Measurements from ENCODE around the gene PLAC8. TPM values are rescaled to one million over a fixed set of nuclear protein-coding genes. Genes with fewer than 3 reads are reported as not detected.
A peak's percentile ranks its signal among the peaks of the same experiment; 100 is the strongest.

PLAC8 gene
- total RNA-seq, 1 experiment from 2014 or later = 1.6 TPM

DNA sequence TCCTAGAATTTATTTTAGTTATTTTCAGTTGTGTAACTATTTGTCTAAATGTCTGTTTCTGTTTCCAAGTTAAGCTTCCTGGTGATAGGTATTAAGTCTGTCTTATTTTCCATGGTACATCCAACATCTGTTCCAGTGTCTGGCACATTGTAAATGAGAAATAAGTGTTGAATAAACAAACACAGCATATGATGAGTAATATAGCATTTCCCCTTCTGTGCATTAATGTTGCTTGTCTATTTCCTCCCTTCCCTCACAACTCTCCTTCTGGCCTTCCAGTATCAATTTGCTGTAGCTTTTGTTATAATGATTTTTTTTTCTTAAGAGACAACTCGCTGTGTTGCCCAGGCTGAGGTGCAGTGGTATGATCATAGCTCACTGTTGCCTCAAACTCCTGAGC, 43.4 kb downstream of the PLAC8 start:
- H3K4me1 ChIP-seq (ENCODE audit: insufficient read depth, low read length) = peaks cover 32% of the 10 kb centered on the region
- CTCF ChIA-PET = interaction anchor here (0.7 kb wide), 1 partner anchor 211 kb away, joined by 3 read pairs; no protein-coding TSS in a partner anchor
- H3K36me3 ChIP-seq (ENCODE audit: low read depth, low read length) = peaks cover 13% of the 10 kb centered on the region
- POLR2A ChIA-PET (ENCODE audit: unreplicated experiment) = no interaction called here
- BruUV-seq (replicated peaks) = no TSS peak
- peak; percentile 30 for DNase-seq
- no peak overlapping the region for H3K4me3 ChIP-seq (ENCODE audit: low read length)
- H3K27me3 ChIP-seq (ENCODE audit: low read length) = no peaks in the 10 kb centered on the region
- no peak overlapping the region for H3K9ac ChIP-seq (ENCODE audit: low read length)
- ATAC-seq = peak; percentile 75
- H3K79me2 ChIP-seq (ENCODE audit: low read length) = no peaks in the 10 kb centered on the region
- H3K4me2 ChIP-seq (ENCODE audit: low read length) = no peak overlapping the region
- H2AFZ ChIP-seq (ENCODE audit: low read length) = no peak overlapping the region
- no peaks in the 10 kb centered on the region for H4K20me1 ChIP-seq (ENCODE audit: low read length)
- intact Hi-C loops (cut with micrococcal nuclease) = loop anchor here (5.0 kb wide), 1 partner anchor 41 kb away; the partner anchor contains the start of gene PLAC8
- H3F3A ChIP-seq (ENCODE audit: low read length, unreplicated experiment) = no peaks in the 10 kb centered on the region
- no peak overlapping the region for H3K27ac ChIP-seq (ENCODE audit: low read length)
- no peaks in the 10 kb centered on the region for H3K9me3 ChIP-seq (ENCODE audit: low read length)
- TF ChIP-seq, protein P1, sequence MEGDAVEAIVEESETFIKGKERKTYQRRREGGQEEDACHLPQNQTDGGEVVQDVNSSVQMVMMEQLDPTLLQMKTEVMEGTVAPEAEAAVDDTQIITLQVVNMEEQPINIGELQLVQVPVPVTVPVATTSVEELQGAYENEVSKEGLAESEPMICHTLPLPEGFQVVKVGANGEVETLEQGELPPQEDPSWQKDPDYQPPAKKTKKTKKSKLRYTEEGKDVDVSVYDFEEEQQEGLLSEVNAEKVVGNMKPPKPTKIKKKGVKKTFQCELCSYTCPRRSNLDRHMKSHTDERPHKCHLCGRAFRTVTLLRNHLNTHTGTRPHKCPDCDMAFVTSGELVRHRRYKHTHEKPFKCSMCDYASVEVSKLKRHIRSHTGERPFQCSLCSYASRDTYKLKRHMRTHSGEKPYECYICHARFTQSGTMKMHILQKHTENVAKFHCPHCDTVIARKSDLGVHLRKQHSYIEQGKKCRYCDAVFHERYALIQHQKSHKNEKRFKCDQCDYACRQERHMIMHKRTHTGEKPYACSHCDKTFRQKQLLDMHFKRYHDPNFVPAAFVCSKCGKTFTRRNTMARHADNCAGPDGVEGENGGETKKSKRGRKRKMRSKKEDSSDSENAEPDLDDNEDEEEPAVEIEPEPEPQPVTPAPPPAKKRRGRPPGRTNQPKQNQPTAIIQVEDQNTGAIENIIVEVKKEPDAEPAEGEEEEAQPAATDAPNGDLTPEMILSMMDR (conservative IDR thresholded peaks at IDR 0.05; ENCODE audit: low read depth, low read length) = no peak
- TF ChIP-seq EZH2 (IDR thresholded peaks at IDR 0.05; ENCODE audit: low read length, unreplicated experiment) (no peak), EZH2phosphoT487 (IDR thresholded peaks at IDR 0.05; ENCODE audit: borderline replicate concordance, low read length) (no peak)
- H3K9me2 ChIP-seq (replicated peaks; ENCODE audit: low read length) = no peaks in the 10 kb centered on the region

DNA sequence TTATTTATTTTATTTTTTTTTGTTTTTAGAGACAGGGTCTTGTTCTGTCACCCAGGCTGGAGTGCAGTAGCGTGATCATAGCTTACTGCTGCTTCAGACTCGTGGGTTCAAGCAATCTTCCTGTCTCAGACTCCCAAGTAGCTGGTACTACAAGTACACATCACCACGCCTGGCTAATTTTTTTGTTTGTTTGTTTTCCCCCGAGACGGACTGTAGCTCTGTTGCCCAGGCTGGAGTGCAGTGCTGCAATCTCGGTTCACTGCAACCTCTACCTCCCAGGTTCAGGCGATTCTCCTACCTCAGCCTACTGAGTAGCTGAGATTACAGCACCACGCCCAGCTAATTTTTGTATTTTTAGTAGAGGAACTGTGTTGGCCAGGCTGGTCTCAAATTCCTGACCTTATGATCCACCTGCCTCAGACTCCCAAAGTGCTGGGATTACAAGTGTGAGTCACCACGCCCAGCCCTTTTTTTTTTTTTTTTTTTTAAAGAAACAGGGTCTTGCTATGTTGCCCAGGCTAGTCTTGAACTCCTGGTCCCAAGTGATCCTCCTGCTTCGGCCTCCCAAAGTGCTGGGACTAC, 47.4 kb downstream of the PLAC8 start:
- Histone ChIP-seq H3K9ac (ENCODE audit: low read length) (no peak overlapping the region), H3K4me2 (ENCODE audit: low read length) (peak overlapping the region; percentile 48; the same call in 1 of the 2 replicates), H3K4me1 (ENCODE audit: insufficient read depth, low read length) (peaks cover 26% of the 10 kb centered on the region), H3K27ac (ENCODE audit: low read length) (no peak overlapping the region), H3F3A (ENCODE audit: low read length, unreplicated experiment) (no peaks in the 10 kb centered on the region), H3K27me3 (ENCODE audit: low read length) (no peaks in the 10 kb centered on the region), H3K79me2 (ENCODE audit: low read length) (no peaks in the 10 kb centered on the region), H3K9me2 (replicated peaks; ENCODE audit: low read length) (no peaks in the 10 kb centered on the region), H2AFZ (ENCODE audit: low read length) (no peak overlapping the region), H3K9me3 (ENCODE audit: low read length) (no peaks in the 10 kb centered on the region), H3K36me3 (ENCODE audit: low read depth, low read length) (peaks cover 10% of the 10 kb centered on the region), H3K4me3 (ENCODE audit: low read length) (peak overlapping the region; percentile 30; the same call in 1 of the 2 replicates), H4K20me1 (ENCODE audit: low read length) (no peaks in the 10 kb centered on the region)
- ATAC-seq (peak; percentile 66), DNase-seq (peak; percentile 59)
- CTCF ChIA-PET = no interaction called here
- no TSS peak for BruUV-seq (replicated peaks)
- intact Hi-C loops (cut with micrococcal nuclease) = no loop called here
- TF ChIP-seq, protein P1 (conservative IDR thresholded peaks at IDR 0.05; ENCODE audit: low read depth, low read length) = no peak
- TF ChIP-seq EZH2 (IDR thresholded peaks at IDR 0.05; ENCODE audit: low read length, unreplicated experiment) (no peak), EZH2phosphoT487 (IDR thresholded peaks at IDR 0.05; ENCODE audit: borderline replicate concordance, low read length) (no peak)
- POLR2A ChIA-PET (ENCODE audit: unreplicated experiment) = no interaction called here

DNA sequence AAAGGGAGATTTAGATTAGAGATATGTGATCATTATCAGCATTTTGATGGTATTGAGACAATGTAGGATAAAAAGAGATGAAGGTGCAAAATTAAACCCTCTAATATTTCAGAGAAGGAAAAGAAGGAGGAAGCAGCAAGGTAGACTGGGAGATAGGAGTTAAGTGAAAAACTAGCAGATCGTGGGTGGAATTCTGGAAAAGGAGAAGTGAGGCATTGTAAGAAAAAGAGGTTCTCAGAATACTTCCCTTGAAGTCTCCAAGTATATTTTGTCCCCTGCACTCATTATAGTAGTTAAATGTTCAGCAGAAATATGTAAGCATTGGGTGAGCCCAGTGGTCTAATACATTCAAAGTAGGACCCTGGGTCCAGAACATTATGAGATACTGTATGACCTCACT, 49.3 kb downstream of the PLAC8 start:
- no peaks in the 10 kb centered on the region for H3K27me3 ChIP-seq (ENCODE audit: low read length)
- CTCF ChIA-PET = no interaction called here
- H3K4me1 ChIP-seq (ENCODE audit: insufficient read depth, low read length) = peaks cover 14% of the 10 kb centered on the region
- TF ChIP-seq EZH2phosphoT487 (IDR thresholded peaks at IDR 0.05; ENCODE audit: borderline replicate concordance, low read length) (no peak), EZH2 (IDR thresholded peaks at IDR 0.05; ENCODE audit: low read length, unreplicated experiment) (no peak)
- TF ChIP-seq, protein P1 (conservative IDR thresholded peaks at IDR 0.05; ENCODE audit: low read depth, low read length) = no peak
- H3K9me3 ChIP-seq (ENCODE audit: low read length) = no peaks in the 10 kb centered on the region
- H4K20me1 ChIP-seq (ENCODE audit: low read length) = no peaks in the 10 kb centered on the region
- no TSS peak for BruUV-seq (replicated peaks)
- no peaks in the 10 kb centered on the region for H3F3A ChIP-seq (ENCODE audit: low read length, unreplicated experiment)
- DNase-seq (no peak), ATAC-seq (no peak)
- H3K27ac ChIP-seq (ENCODE audit: low read length) = no peak overlapping the region
- H3K4me3 ChIP-seq (ENCODE audit: low read length) = no peak overlapping the region
- intact Hi-C loops (cut with micrococcal nuclease) = no loop called here
- H3K9me2 ChIP-seq (replicated peaks; ENCODE audit: low read length) = no peaks in the 10 kb centered on the region
- no peak overlapping the region for H3K9ac ChIP-seq (ENCODE audit: low read length)
- POLR2A ChIA-PET (ENCODE audit: unreplicated experiment) = no interaction called here
- H3K36me3 ChIP-seq (ENCODE audit: low read depth, low read length) = peaks cover 10% of the 10 kb centered on the region
- no peaks in the 10 kb centered on the region for H3K79me2 ChIP-seq (ENCODE audit: low read length)
- H3K4me2 ChIP-seq (ENCODE audit: low read length) = no peak overlapping the region
- H2AFZ ChIP-seq (ENCODE audit: low read length) = no peak overlapping the region
